GM06990 (cell line): ENCODE measurements around the gene C16orf87.

Experiments used
- DNase-seq: peaks from one replicate; pipeline ENCODE4 v3.0.0-alpha.2; 2011; ENCODE audit not compliant: insufficient read length; ENCODE audit errors: extremely low read depth
- H3K27me3 ChIP-seq: replicated peaks from 2 replicates; pipeline ENCODE4 v1.6.0; 2011; ENCODE audit warnings: low read length; ENCODE audit not compliant: control insufficient read depth, insufficient read depth
- H3K36me3 ChIP-seq: 2 replicates; pipeline ENCODE4 v1.5.1; 2011; ENCODE audit warnings: low read length; ENCODE audit not compliant: control insufficient read depth, insufficient read depth
- H3K4me3 ChIP-seq: replicated peaks from 2 replicates; pipeline ENCODE4 v1.5.1; 2011; ENCODE audit warnings: low read depth, mild to moderate bottlenecking, control low read depth, low read length
- TF ChIP-seq, protein P1 (sequence below): IDR thresholded peaks from 2 replicates; pipeline ENCODE4 v1.5.1; 2011; ENCODE audit warnings: low read length, control low read depth, mild to moderate bottlenecking, inconsistent platforms; ENCODE audit not compliant: insufficient read depth, poor library complexity, severe bottlenecking

The C16orf87 gene

DNA sequence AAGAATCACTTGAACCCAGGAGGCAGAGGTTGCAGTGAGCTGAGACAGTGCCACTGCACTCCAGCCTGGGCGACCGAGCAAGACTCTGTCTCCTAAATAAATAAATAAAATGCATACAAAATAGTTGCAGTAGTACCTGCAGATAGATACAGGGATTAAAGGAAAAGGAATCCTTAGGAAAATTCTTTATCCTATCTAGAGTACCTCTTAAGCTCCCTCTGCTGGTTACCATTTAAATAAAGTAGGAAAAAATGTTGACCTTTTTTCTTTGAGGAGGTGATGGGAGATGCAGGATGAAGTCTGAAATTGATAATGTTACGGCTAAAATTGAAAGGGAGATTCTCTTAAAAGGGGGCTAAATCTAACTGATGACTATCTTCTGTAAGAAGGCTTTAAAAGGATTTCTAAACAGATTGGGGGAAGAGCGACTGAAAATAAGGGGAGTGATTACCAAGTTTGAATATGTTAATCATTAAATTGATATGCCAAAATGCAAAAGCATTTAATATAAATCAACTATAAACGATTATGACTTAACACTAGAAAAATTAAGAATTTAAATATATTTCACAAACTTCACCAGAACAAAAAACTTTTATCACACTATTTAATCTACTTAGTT, 29.4 kb downstream of the C16orf87 start:
- H3K36me3 ChIP-seq = peaks cover 2% of the 10 kb centered on the region
- H3K4me3 ChIP-seq = no peak overlapping the region
- H3K27me3 ChIP-seq = no peaks in the 10 kb centered on the region
- TF ChIP-seq, protein P1, sequence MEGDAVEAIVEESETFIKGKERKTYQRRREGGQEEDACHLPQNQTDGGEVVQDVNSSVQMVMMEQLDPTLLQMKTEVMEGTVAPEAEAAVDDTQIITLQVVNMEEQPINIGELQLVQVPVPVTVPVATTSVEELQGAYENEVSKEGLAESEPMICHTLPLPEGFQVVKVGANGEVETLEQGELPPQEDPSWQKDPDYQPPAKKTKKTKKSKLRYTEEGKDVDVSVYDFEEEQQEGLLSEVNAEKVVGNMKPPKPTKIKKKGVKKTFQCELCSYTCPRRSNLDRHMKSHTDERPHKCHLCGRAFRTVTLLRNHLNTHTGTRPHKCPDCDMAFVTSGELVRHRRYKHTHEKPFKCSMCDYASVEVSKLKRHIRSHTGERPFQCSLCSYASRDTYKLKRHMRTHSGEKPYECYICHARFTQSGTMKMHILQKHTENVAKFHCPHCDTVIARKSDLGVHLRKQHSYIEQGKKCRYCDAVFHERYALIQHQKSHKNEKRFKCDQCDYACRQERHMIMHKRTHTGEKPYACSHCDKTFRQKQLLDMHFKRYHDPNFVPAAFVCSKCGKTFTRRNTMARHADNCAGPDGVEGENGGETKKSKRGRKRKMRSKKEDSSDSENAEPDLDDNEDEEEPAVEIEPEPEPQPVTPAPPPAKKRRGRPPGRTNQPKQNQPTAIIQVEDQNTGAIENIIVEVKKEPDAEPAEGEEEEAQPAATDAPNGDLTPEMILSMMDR = no peak
- DNase-seq = no peak

GRCh38 chr16:46800494-46800893, 30.5 kb downstream of the C16orf87 start:
- Histone ChIP-seq H3K27me3 (no peaks in the 10 kb centered on the region), H3K36me3 (peaks cover 2% of the 10 kb centered on the region), H3K4me3 (no peak overlapping the region)
- DNase-seq = no peak
- TF ChIP-seq, protein P1 = no peak

DNA sequence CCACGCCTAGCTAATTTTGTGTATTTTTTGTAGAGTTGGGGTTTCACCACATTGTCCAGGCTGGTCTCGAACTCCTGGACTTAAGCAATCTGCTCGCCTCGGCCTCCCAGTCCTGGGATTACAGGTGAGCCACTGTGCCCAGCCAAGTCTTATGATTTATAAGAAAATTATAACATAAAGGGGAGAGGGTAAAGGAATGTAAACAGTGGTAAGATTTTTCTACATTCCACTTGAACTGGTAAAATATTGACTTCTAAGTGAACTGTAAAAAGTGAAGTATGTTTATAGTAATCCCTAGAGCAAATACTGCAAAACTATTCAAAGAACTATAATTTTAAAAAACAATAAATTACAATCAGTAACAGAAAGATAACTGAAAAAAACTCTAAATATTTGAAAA, 33.5 kb downstream of the C16orf87 start:
- Histone ChIP-seq H3K27me3 (no peaks in the 10 kb centered on the region), H3K4me3 (no peak overlapping the region), H3K36me3 (no peaks in the 10 kb centered on the region; the same call in none of the 2 replicates)
- no peak for DNase-seq
- TF ChIP-seq, protein P1 = no peak

- H3K4me3 ChIP-seq = no peak overlapping the region
- no peak for DNase-seq
- H3K27me3 ChIP-seq = no peaks in the 10 kb centered on the region
- H3K36me3 ChIP-seq = no peaks in the 10 kb centered on the region; the same call in none of the 2 replicates
- TF ChIP-seq, protein P1 = no peak
Measured at GRCh38 chr16:46796764-46797269, 34.2 kb downstream of the C16orf87 start.

DNA sequence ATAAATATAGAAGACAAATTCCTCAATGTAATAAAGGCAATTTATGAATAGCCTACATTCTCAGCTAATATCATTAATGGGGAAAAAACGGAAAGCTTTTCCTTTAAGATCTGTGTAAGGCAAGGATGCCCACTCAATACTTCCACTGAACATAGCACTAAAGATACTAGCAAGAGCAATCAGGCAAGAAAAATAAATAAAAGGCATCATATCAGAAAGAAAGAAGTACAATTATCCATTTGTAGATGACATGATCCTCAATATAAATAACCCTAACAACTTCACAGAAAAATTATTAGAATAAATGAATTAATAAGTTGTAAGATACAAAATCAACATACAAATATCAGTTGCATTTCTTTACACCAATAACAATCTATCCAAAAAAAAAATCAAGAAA, 37.1 kb downstream of the C16orf87 start:
- Histone ChIP-seq H3K27me3 (no peaks in the 10 kb centered on the region), H3K4me3 (no peak overlapping the region), H3K36me3 (no peaks in the 10 kb centered on the region; the same call in 1 of the 2 replicates)
- TF ChIP-seq, protein P1 = no peak
- no peak for DNase-seq
